H1 (cell line): ENCODE results near the gene EEIG2. TPM values are rescaled to one million over a fixed set of nuclear protein-coding genes. Genes with fewer than 3 reads are reported as not detected.

Experiments
- CTCF ChIA-PET: fragments of 300-600 bp; sonication (Branson Sonifier 250); formaldehyde crosslinking; loops from one replicate; lab custom pipeline; 2021; ENCODE audit not compliant: partially characterized antibody; lab: Charles Lee
- POLR2A ChIA-PET: fragments of 300-600 bp; sonication (Branson Sonifier 250); formaldehyde crosslinking; loops from one replicate; lab custom pipeline; 2021; ENCODE audit warnings: inconsistent platforms; ENCODE audit not compliant: partially characterized antibody; lab: Charles Lee
- DNase-seq, 2 experiments: peaks; one replicate each; pipeline versions ENCODE4 v3.0.0 to v3.0.0-alpha.2; 2010 to 2022; ENCODE audit warnings: low spot score in 2 of 2, low read depth in 1 of 2, mixed read lengths in 1 of 2
- FAIRE-seq: peaks from 2 replicates; lab custom pipeline; 2011; peaks lifted over from hg19 to GRCh38; lab: Jason Lieb, UNC
- H2AFZ ChIP-seq: 2 replicates; pipeline ENCODE4 v1.8.1; 2012; ENCODE audit warnings: low read length, inconsistent platforms
- H2AK5ac ChIP-seq: 2 replicates; pipeline ENCODE4 v1.6.1; 2013; ENCODE audit warnings: low read depth, low read length
- H2BK120ac ChIP-seq: replicated peaks from 2 replicates; pipeline ENCODE3; 2013; ENCODE audit warnings: low read depth, low read length, inconsistent platforms
- H2BK12ac ChIP-seq: 2 replicates; pipeline ENCODE4 v1.6.1; 2013; ENCODE audit warnings: low read depth, low read length
- H2BK15ac ChIP-seq: 2 replicates; pipeline ENCODE4 v1.6.1; 2013; ENCODE audit warnings: low read length
- H2BK20ac ChIP-seq: 2 replicates; pipeline ENCODE4 v1.6.1; 2013; ENCODE audit warnings: low read length
- H2BK5ac ChIP-seq: 2 replicates; pipeline ENCODE4 v1.6.1; 2013; ENCODE audit warnings: low read depth, low read length
- H3K14ac ChIP-seq: 2 replicates; pipeline ENCODE4 v1.6.1; 2013; ENCODE audit warnings: inconsistent platforms; ENCODE audit not compliant: insufficient read length
- H3K18ac ChIP-seq: 2 replicates; pipeline ENCODE4 v1.6.1; 2013; ENCODE audit warnings: low read length; ENCODE audit errors: extremely low read depth
- H3K23ac ChIP-seq: 2 replicates; pipeline ENCODE4 v1.6.1; 2013; ENCODE audit warnings: inconsistent platforms; ENCODE audit not compliant: insufficient read length
- H3K23me2 ChIP-seq: 2 replicates; pipeline ENCODE4 v1.6.1; 2013; ENCODE audit warnings: low read depth, low read length
- H3K27ac ChIP-seq: 2 replicates; pipeline ENCODE4 v1.6.1; 2011; ENCODE audit warnings: low read depth, low read length, inconsistent platforms
- H3K27me3 ChIP-seq, 4 experiments: replicated peaks in 1 of 4; 1 replicate in 1 of 4; 2 replicates in 3 of 4; pipeline versions ENCODE4 v1.6.1 to v1.8.1; 2011 to 2013; ENCODE audit warnings: low read length in 3 of 4, mild to moderate bottlenecking in 3 of 4, inconsistent platforms in 2 of 4, mixed read lengths in 2 of 4, moderate library complexity in 1 of 4; ENCODE audit not compliant: control insufficient read depth in 3 of 4, insufficient read depth in 3 of 4; ENCODE audit errors: extremely low read depth in 1 of 4
- H3K36me3 ChIP-seq, 4 experiments: 2 replicates each; pipeline versions ENCODE4 v1.6.1 to v1.8.1; 2011 to 2013; ENCODE audit warnings: mild to moderate bottlenecking in 4 of 4, low read length in 3 of 4, moderate library complexity in 2 of 4, control low read depth in 1 of 4, inconsistent platforms in 1 of 4; ENCODE audit not compliant: insufficient read depth in 4 of 4, control insufficient read depth in 2 of 4
- H3K4ac ChIP-seq: replicated peaks from 2 replicates; pipeline ENCODE3; 2013; ENCODE audit warnings: low read length, low read depth, mixed read lengths, inconsistent platforms; ENCODE audit not compliant: insufficient read length
- H3K4me1 ChIP-seq, 4 experiments: replicated peaks in 1 of 4; 1 replicate in 1 of 4; 2 replicates in 3 of 4; pipeline versions ENCODE4 v1.6.1 to v1.8.1; 2011 to 2013; ENCODE audit warnings: low read length in 3 of 4, inconsistent platforms in 2 of 4, mixed read lengths in 1 of 4; ENCODE audit not compliant: insufficient read depth in 4 of 4, control insufficient read depth in 3 of 4
- H3K4me2 ChIP-seq, 2 experiments: 2 replicates each; pipeline versions ENCODE4 v1.6.1 to v1.8.1; 2011 to 2013; ENCODE audit warnings: low read depth in 2 of 2, low read length in 2 of 2, control low read depth in 1 of 2, inconsistent platforms in 1 of 2, mild to moderate bottlenecking in 1 of 2; ENCODE audit not compliant: insufficient read depth in 1 of 2
- H3K4me3 ChIP-seq, 4 experiments: fragments of 200-600, 300-600 bp in 1 of 4; sonication (generic), shearing (Covaris generic), sonication (Bioruptor Twin) in 1 of 4; 2 replicates each; pipeline versions ENCODE4 v1.5.1 to v1.8.1; 2011 to 2016; ENCODE audit warnings: low read length in 4 of 4, low read depth in 3 of 4, control low read depth in 2 of 4, inconsistent platforms in 2 of 4, mild to moderate bottlenecking in 2 of 4, mixed read lengths in 1 of 4, moderate library complexity in 1 of 4; ENCODE audit not compliant: insufficient read depth in 2 of 4; ENCODE audit errors: extremely low read depth in 1 of 4
- H3K56ac ChIP-seq: replicated peaks from 2 replicates; pipeline ENCODE3; 2013; ENCODE audit warnings: low read depth, mild to moderate bottlenecking, mixed read lengths, low read length, inconsistent platforms; ENCODE audit not compliant: insufficient read length
- H3K79me1 ChIP-seq: 2 replicates; pipeline ENCODE4 v1.6.1; 2013; ENCODE audit warnings: low read depth, low read length, control low read depth
- H3K79me2 ChIP-seq, 2 experiments: 2 replicates each; pipeline versions ENCODE4 v1.6.1 to v1.8.1; 2012 to 2013; ENCODE audit warnings: low read length in 2 of 2, mild to moderate bottlenecking in 2 of 2, inconsistent platforms in 1 of 2; ENCODE audit not compliant: insufficient read depth in 2 of 2, control insufficient read depth in 1 of 2
- H3K9ac ChIP-seq, 4 experiments: replicated peaks in 1 of 4; 1 replicate in 1 of 4; 2 replicates in 3 of 4; pipeline versions ENCODE4 v1.6.1 to v1.8.1; 2011 to 2013; ENCODE audit warnings: low read depth in 3 of 4, low read length in 3 of 4, control low read depth in 2 of 4, mild to moderate bottlenecking in 2 of 4, moderate library complexity in 2 of 4, inconsistent platforms in 1 of 4; ENCODE audit errors: extremely low read depth in 1 of 4
- H3K9me3 ChIP-seq, 2 experiments: 2 replicates each; pipeline versions ENCODE4 v1.6.1 to v1.8.1; 2012 to 2013; ENCODE audit warnings: mild to moderate bottlenecking in 2 of 2, moderate library complexity in 2 of 2, control low read depth in 1 of 2, inconsistent platforms in 1 of 2, low read depth in 1 of 2, low read length in 1 of 2, mixed read lengths in 1 of 2; ENCODE audit not compliant: insufficient read depth in 2 of 2
- H4K20me1 ChIP-seq, 2 experiments: replicated peaks in 1 of 2; 2 replicates each; pipeline versions ENCODE3 to v1.8.1; 2011 to 2013; ENCODE audit warnings: inconsistent platforms in 2 of 2, low read length in 2 of 2, mild to moderate bottlenecking in 1 of 2; ENCODE audit not compliant: insufficient read depth in 2 of 2, control insufficient read depth in 1 of 2
- H4K5ac ChIP-seq: 2 replicates; pipeline ENCODE4 v1.6.1; 2013; ENCODE audit warnings: low read length, low read depth, mixed read lengths, inconsistent platforms; ENCODE audit not compliant: insufficient read length
- H4K8ac ChIP-seq: 2 replicates; pipeline ENCODE4 v1.8.0; 2013; ENCODE audit warnings: mild to moderate bottlenecking, moderate library complexity, low read length, inconsistent platforms; ENCODE audit not compliant: insufficient read depth; ENCODE audit errors: extremely low read depth
- H4K91ac ChIP-seq: replicated peaks from 2 replicates; pipeline ENCODE3; 2013; ENCODE audit warnings: low read length, mixed read lengths, inconsistent platforms; ENCODE audit not compliant: insufficient read length
- BCL11A ChIP-seq, 2 experiments: IDR thresholded peaks; one replicate each; pipeline ENCODE4 v1.6.1; 2011; ENCODE audit warnings: low read depth in 2 of 2, low read length in 2 of 2, mild to moderate bottlenecking in 2 of 2
- CTCF ChIP-seq, 3 experiments: IDR thresholded peaks; 1 replicate in 2 of 3; 2 replicates in 1 of 3; pipeline versions ENCODE4 v1.5.1 to v1.6.1; 2011; ENCODE audit warnings: low read length in 3 of 3, mild to moderate bottlenecking in 3 of 3, inconsistent platforms in 2 of 3, low read depth in 1 of 3, moderate library complexity in 1 of 3; ENCODE audit not compliant: insufficient read depth in 1 of 3; ENCODE audit errors: control extremely low read depth in 1 of 3
- HDAC6 ChIP-seq: IDR thresholded peaks from one replicate; pipeline ENCODE4 v1.7.1; 2012; ENCODE audit warnings: low read depth, mild to moderate bottlenecking, inconsistent platforms, low read length, moderate library complexity
- JUND ChIP-seq: IDR thresholded peaks from 2 replicates; pipeline ENCODE4 v1.6.1; 2011; ENCODE audit warnings: mild to moderate bottlenecking, improper control_type of control experiment, low read length
- KDM5A ChIP-seq: fragments of 200-600 bp; IDR thresholded peaks from 2 replicates; pipeline ENCODE4 v1.7.1; 2012; ENCODE audit warnings: mild to moderate bottlenecking, low read length, inconsistent platforms, mixed read lengths
- NRF1 ChIP-seq: IDR thresholded peaks from 2 replicates; pipeline ENCODE4 v1.6.1; 2011; ENCODE audit warnings: mild to moderate bottlenecking, low read depth, low read length, improper control_type of control experiment
- POLR2A ChIP-seq, 2 experiments: IDR thresholded peaks; 1 replicate in 1 of 2; 2 replicates in 1 of 2; pipeline ENCODE4 v1.6.1; 2011; ENCODE audit warnings: low read depth in 2 of 2, low read length in 2 of 2, mild to moderate bottlenecking in 2 of 2; ENCODE audit errors: control extremely low read depth in 1 of 2
- RFX5 ChIP-seq: IDR thresholded peaks from 2 replicates; pipeline ENCODE4 v1.6.1; 2011; ENCODE audit warnings: low read depth, low read length, improper control_type of control experiment, borderline replicate concordance
- RXRA ChIP-seq: IDR thresholded peaks from 2 replicates; pipeline ENCODE4 v1.6.1; 2011; ENCODE audit warnings: low read depth, mild to moderate bottlenecking, low read length, moderate library complexity; ENCODE audit not compliant: insufficient read depth
- SIRT6 ChIP-seq: IDR thresholded peaks from one replicate; pipeline ENCODE4 v1.7.1; 2012; ENCODE audit warnings: low read length, inconsistent platforms
- SP1 ChIP-seq: IDR thresholded peaks from 2 replicates; pipeline ENCODE4 v1.6.1; 2011; ENCODE audit warnings: low read depth, low read length
- TAF7 ChIP-seq: optimal IDR thresholded peaks from 2 replicates; pipeline ENCODE3; 2011; ENCODE audit warnings: low read depth, mild to moderate bottlenecking, inconsistent platforms, low read length, moderate library complexity, borderline replicate concordance
- YY1 ChIP-seq: IDR thresholded peaks from 2 replicates; pipeline ENCODE4 v1.6.1; 2011; ENCODE audit warnings: low read depth, mild to moderate bottlenecking, low read length
- ZNF274 ChIP-seq: IDR thresholded peaks from 2 replicates; pipeline ENCODE4 v1.7.0; 2012; ENCODE audit warnings: low read length, borderline replicate concordance; ENCODE audit errors: extremely low read depth
- WGBS, 2 experiments: shearing (Covaris generic) in 1 of 2; methylation state at CpG; one replicate each; pipeline versions ENCODE4 v1.1.6 to v1.1.7; 2013 to 2015; ENCODE audit warnings: low lambda C conversion rate in 2 of 2, mixed read lengths in 2 of 2, inconsistent platforms in 1 of 2, low coverage in 1 of 2, missing lambda C conversion rate in 1 of 2; ENCODE audit not compliant: insufficient replicate concordance in 2 of 2, insufficient coverage in 1 of 2, insufficient read length in 1 of 2; ENCODE audit errors: extremely low coverage in 1 of 2, missing lambda C conversion rate in 1 of 2; 5-methylcytosine and 5-hydroxymethylcytosine counted together
- polyA plus RNA-seq, 7 experiments: library from polyadenylated mRNA; depleted of rRNA in 3 of 7; stranded (reverse) in 5 of 7; unstranded in 2 of 7; fragments of >200 nt in 5 of 7; fragments of 200-250 nt in 2 of 7; gene quantifications; 1 replicate in 5 of 7; 2 replicates in 1 of 7; 4 replicates in 1 of 7; pipeline versions ENCODE4 v1.2.1 to v1.2.3, GENCODE V29; 2011 to 2013; ENCODE audit warnings: missing spikeins in 2 of 7, mixed read lengths in 2 of 7
- total RNA-seq: library from RNA; stranded (reverse); fragmentation: NEBNext Ultra II Directional; extraction: Animal tissue kit (Norgen Biotek cat#: 25700); gene quantifications from 2 replicates; pipeline ENCODE4 v1.2.1, GENCODE V29; 2021

EEIG2 gene
- total and polyA plus RNA-seq, 2 of the 8 experiments (the other 6 are each of a cell fraction or from before 2014, with no cell fraction given) = 6.1 to 20.1 TPM

DNA sequence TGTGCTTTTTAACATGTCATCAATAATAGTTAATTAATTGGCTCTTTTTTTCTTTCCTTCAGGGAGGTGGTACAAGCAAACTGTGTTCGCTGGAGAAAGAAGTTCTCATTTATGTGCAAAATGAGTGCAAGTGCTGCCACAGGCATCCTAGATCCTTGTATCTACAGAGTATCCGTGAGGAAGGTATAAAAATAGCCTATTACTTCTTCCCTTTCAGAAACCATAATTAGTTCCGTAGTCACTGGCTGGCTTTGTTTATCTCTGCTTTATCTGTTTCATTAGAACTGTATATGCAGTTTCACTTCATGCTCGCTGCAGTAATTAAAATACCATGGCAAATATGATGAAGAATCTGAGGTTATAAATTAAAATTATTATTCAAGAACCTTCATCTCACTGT is 40.6 kb downstream of the EEIG2 start:
- Histone ChIP-seq H2BK12ac (no peak overlapping the region), H4K5ac (no peak overlapping the region), H3K23ac (no peak overlapping the region), H3K9ac (no peak overlapping the region), H3K27me3 (no peaks in the 10 kb centered on the region), H3K14ac (no peak overlapping the region), H3K4me1 (no peaks in the 10 kb centered on the region), H4K91ac (no peak overlapping the region), H3K27ac (no peak overlapping the region), H4K20me1 (no peaks in the 10 kb centered on the region), H2BK120ac (no peak overlapping the region), H2AFZ (no peak overlapping the region), H3K4me3 (no peak overlapping the region), H3K79me2 (no peaks in the 10 kb centered on the region; a peak in 1 of 4 replicates), H3K36me3 (no peaks in the 10 kb centered on the region; a peak in 1 of 8 replicates), H4K8ac (no peak overlapping the region), H3K4ac (no peak overlapping the region), H3K4me2 (no peak overlapping the region), H2BK5ac (no peak overlapping the region), H3K18ac (no peak overlapping the region), H3K56ac (no peak overlapping the region), H2BK15ac (no peak overlapping the region), H3K9me3 (no peaks in the 10 kb centered on the region), H3K79me1 (no peaks in the 10 kb centered on the region), H3K23me2 (no peaks in the 10 kb centered on the region), H2BK20ac (no peak overlapping the region), H2AK5ac (no peak overlapping the region)
- no peak for DNase-seq
- 87% methylated on average over 4 of the region's 4 CpGs; no CpG with 5 or more reads in 1 of the 2 experiments for WGBS, 2 experiments
- POLR2A ChIA-PET = no interaction called here
- no peak for FAIRE-seq
- CTCF ChIA-PET = no interaction called here
- TF ChIP-seq ZNF274 = no peak
- no peak for TF ChIP-seq SIRT6
- TF ChIP-seq CTCF (IDR thresholded peaks at IDR 0.05; ENCODE audit: control extremely low read depth in 1 of 3, insufficient read depth in 1 of 3, low read depth in 1 of 3, low read length in 3 of 3) = no peak
- TF ChIP-seq POLR2A (IDR thresholded peaks at IDR 0.05; ENCODE audit: control extremely low read depth in 1 of 2, low read depth in 2 of 2, low read length in 2 of 2) = no peak
- no peak for TF ChIP-seq KDM5A
- TF ChIP-seq NRF1 = no peak
- TF ChIP-seq TAF7 = no peak
- no peak for TF ChIP-seq YY1
- TF ChIP-seq SP1 = no peak
- TF ChIP-seq HDAC6 = no peak
- TF ChIP-seq RFX5 = no peak
- TF ChIP-seq BCL11A (IDR thresholded peaks at IDR 0.05; ENCODE audit: low read depth in 2 of 2, low read length in 2 of 2) = no peak
- TF ChIP-seq RXRA = no peak
- no peak for TF ChIP-seq JUND
